GM18505 (cell line): ENCODE measurements around the gene SLC46A2.

Experiments used
- ATAC-seq: cut with Tn5 transposase; IDR thresholded peaks from one replicate; pipeline ENCODE4 v1.9.1; 2021; ENCODE audit not compliant: unreplicated experiment
- POLR2A ChIP-seq: IDR thresholded peaks from 4 replicates; pipeline ENCODE4 v1.6.1; 2011; ENCODE audit warnings: borderline replicate concordance; ENCODE audit not compliant: insufficient read depth, insufficient read length; ENCODE audit errors: extremely low read depth

Gene SLC46A2

GRCh38 chr9:112861638-112862555 is 28.8 kb downstream of the SLC46A2 start:
- no peak for ATAC-seq

GRCh38 chr9:112861155-112861554 is 29.5 kb downstream of the SLC46A2 start:
- no peak for TF ChIP-seq POLR2A

More at GRCh38 chr9:112861638-112862555, 28.8 kb downstream of the SLC46A2 start:
- TF ChIP-seq POLR2A = no peak

DNA sequence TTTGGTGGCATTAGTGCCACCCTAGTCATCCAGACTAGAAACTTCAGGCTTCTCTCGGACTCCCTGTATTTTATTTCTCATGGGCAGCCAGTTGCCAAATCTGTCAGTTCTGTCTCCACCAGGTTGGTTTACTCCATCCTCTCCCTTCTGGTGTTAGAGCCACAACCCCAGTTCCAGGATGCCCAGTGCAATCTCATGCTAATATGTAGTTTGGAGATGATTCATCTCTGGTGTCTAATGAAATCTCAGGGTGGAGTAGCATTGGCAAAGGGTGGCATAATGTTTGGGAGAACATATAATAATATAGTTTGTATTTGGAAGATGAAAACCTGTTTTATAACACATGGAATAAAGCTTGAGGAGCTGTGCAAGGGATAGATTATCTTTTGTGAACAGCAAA is 30.2 kb downstream of the SLC46A2 start:
- no peak for ATAC-seq
- no peak for TF ChIP-seq POLR2A

More at GRCh38 chr9:112861155-112861554, 29.5 kb downstream of the SLC46A2 start:
- no peak for ATAC-seq

GRCh38 chr9:112858625-112859147 is 32.0 kb downstream of the SLC46A2 start:
- peak; percentile 71 for ATAC-seq
- no peak for TF ChIP-seq POLR2A

DNA sequence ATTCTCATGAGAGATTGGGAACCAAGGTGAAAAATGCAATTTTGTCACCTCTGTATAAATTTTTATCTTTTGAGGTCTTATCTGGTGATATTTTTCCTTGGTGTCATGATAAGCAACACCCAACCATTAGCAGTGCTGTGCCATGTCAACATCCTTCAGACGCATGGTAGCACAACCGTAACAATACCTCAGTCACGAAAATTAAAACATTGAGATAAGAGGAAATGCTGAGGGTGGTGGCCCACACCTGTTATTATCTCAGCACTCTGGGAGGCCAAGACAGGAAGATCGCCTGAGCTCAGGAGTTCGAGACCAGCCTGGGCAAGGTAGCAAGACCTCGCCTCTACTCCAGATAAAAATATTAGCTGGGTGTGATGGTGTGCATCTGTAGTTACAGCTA is 32.7 kb downstream of the SLC46A2 start:
- TF ChIP-seq POLR2A = no peak
- ATAC-seq = no peak

GRCh38 chr9:112856843-112857242 is 33.8 kb downstream of the SLC46A2 start:
- no peak for ATAC-seq
- TF ChIP-seq POLR2A = no peak

GRCh38 chr9:112856200-112856599 is 34.5 kb downstream of the SLC46A2 start:
- TF ChIP-seq POLR2A = no peak
- no peak for ATAC-seq

DNA sequence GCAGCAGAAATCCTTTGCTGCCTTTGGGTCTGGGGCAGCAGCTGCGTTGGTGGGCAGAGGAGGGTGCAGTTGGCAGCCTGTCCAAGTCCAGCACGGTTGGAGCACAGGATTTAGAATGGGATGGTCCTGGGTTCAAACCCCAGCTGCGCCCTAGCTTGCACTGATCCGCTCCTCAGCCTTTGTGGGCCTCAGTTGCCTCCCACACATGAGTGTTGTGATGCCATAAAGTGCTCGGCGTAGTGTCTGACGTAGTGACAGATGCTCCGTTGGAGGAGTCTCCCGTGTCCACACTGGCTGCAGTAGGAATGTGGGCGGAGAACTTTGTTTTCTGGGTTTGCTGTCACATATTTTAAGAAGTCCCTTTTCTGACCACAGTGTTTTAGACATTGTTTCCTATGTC is 36.0 kb downstream of the SLC46A2 start:
- TF ChIP-seq POLR2A = no peak
- ATAC-seq = no peak

- TF ChIP-seq POLR2A = no peak
- ATAC-seq = no peak
Observed at GRCh38 chr9:112853882-112854585, 36.6 kb downstream of the SLC46A2 start.

DNA sequence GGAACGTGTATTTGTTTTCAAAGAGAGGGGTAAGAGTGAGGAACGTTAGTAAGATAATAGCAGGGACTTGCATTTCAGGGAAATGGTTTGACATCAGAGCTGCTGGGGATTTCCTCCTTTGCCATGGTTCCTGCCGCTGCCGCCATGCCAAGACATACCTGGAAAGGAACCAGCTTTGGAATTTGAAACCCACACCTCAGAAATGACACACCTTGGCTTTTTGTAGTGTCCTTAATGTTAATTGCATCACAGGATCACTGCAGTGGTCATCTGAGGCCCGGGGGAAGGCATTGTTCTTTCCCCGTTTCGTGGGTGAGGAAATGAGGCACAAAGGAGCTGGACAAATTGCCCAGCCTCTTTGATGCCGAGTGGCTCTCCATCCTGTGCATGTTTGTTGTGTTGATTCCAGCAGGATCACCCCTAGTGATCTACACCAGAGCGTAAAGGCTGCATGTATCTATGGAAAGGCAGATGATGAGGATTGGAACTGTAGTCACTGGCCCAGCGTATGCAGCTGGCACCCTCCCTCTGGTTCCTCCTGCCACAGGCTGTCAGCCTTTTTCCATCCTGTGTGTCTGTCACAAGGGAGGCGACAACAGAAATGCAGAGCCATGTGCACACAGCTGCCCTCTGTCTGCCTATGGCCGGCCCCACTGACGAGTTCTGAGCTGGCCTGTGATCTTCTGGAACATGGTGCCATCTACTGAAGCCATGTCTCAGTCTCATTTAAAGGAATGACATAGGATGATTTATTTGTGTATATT is 37.8 kb downstream of the SLC46A2 start:
- no peak for ATAC-seq

DNA sequence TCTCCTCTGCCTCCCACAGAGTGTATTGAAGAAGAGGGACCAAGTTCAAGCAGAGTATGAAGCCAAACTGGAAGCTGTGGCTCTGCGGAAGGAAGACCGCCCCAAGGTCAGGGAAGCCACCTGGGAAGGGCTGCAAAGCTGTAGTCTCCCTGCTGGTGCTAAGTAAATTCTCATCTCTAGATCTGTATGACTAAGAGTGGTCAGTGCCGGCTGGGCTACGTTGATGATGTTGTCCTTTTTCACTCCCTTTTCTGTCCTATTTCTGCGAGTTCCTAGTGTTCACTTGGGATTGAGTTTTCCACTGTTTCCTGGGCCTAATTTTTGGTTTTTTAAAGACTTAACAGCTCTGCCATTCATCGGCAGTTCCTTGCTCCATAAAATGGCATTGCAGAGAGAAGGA is 39.8 kb downstream of the SLC46A2 start:
- TF ChIP-seq POLR2A = no peak
- ATAC-seq = no peak

More for the DNA sequence above, 37.8 kb downstream of the SLC46A2 start:
- TF ChIP-seq POLR2A = no peak

- TF ChIP-seq POLR2A = no peak
Observed at GRCh38 chr9:112849363-112849922, 41.2 kb downstream of the SLC46A2 start.

More at GRCh38 chr9:112849363-112849922, 41.2 kb downstream of the SLC46A2 start:
- no peak for ATAC-seq
